Ovary (tissue), 9 donors: ENCODE data around the gene CACNA1A. TPM values are rescaled to one million over a fixed set of nuclear protein-coding genes. Genes with fewer than 3 reads are reported as not detected.
"Not testable (repeated sequence)": the region's sequence is repeated elsewhere in the genome, so short reads cannot be mapped to it uniquely, and the experiment has no call there.

ENCODE experiments used
- DNase-seq, 5 donors: peaks; one replicate each; pipeline ENCODE4 v3.0.0-alpha.2; 2019 to 2020
- H3K27ac ChIP-seq, 2 donors: fragments of 200-600 bp; one replicate each; pipeline versions ENCODE4 v1.5.1 to v1.8.0; 2019 to 2022
- H3K27me3 ChIP-seq: fragments of 200-600 bp; one replicate; pipeline ENCODE4 v1.8.0; 2022
- H3K36me3 ChIP-seq: fragments of 200-600 bp; sonication (generic); one replicate; pipeline ENCODE4 v1.5.1; 2019
- H3K4me1 ChIP-seq: one replicate; pipeline ENCODE4 v1.8.1; 2013; ENCODE audit warnings: mild to moderate bottlenecking, moderate library complexity; ENCODE audit not compliant: insufficient read depth
- H3K4me3 ChIP-seq: fragments of 200-600 bp; sonication (generic); one replicate; pipeline ENCODE4 v1.5.1; 2017
- H3K9me3 ChIP-seq, 2 donors: fragments of 200-600 bp in 1 of 2; sonication (generic) in 1 of 2; one replicate each; pipeline versions ENCODE4 v1.5.1 to v1.8.1; 2013 to 2019; ENCODE audit warnings: mild to moderate bottlenecking in 1 of 2, moderate library complexity in 1 of 2
- EP300 ChIP-seq: sonication (generic); formaldehyde crosslinking; IDR thresholded peaks from one replicate; pipeline ENCODE4 v1.6.1; 2017; ENCODE audit warnings: antibody characterized with exemption
- POLR2A ChIP-seq: fragments of 450-650 bp; IDR thresholded peaks from one replicate; pipeline ENCODE4 v1.6.1; 2017; ENCODE audit warnings: antibody characterized with exemption, mild to moderate bottlenecking, moderate library complexity
- WGBS, 3 donors: extraction: QIAGEN DNeasy Blood & Tissue Kit in 1 of 3; methylation state at CpG; one replicate each; pipeline versions ENCODE4 v1.1.5 to v1.1.7; 2013 to 2017; 5-methylcytosine and 5-hydroxymethylcytosine counted together
- intact Hi-C, 4 donors: fragments of 100-400 bp; cut with DNase I; formaldehyde crosslinking; loops; one replicate each; pipeline versions ENCODE4 v1.11.0 to v1.15.1; 2022 to 2023
- polyA plus RNA-seq, 2 donors: library from polyadenylated mRNA; stranded (reverse); fragments of 200-250 nt in 1 of 2; fragments of 350-450 nt in 1 of 2; fragmentation: Illumina TruSeq in 1 of 2; extraction: RNeasy Lipid Tissue Mini Kit (QIAGEN cat#74804) in 1 of 2; gene quantifications; one replicate each; pipeline ENCODE4 v1.2.3, GENCODE V29; 2013 to 2014
- total RNA-seq, 7 donors: library from RNA; depleted of rRNA in 2 of 7; stranded (reverse); fragments of >200 nt in 2 of 7; fragmentation: NEBNext Ultra II Directional in 3 of 7; extraction: Animal tissue kit (Norgen Biotek cat#: 25700) in 3 of 7; gene quantifications; one replicate each; pipeline versions ENCODE4 v1.1.0 to v1.2.4, GENCODE V29; 2016 to 2023
- TF ChIP-seq, protein P1 (sequence below), 3 donors: fragments of 450-650 bp in 2 of 3; fragments of 200-600 bp in 1 of 3; IDR thresholded peaks; one replicate each; pipeline versions ENCODE4 v1.5.1 to v1.8.0; 2016 to 2022; ENCODE audit warnings: antibody characterized with exemption in 3 of 3, mild to moderate bottlenecking in 1 of 3
- donor health status: DM: no; HTN: no; CAD: no; lungs with moderate emphysema.
- donor health status: DM: no; HTN: no; CAD: no.
- donor health status: Bipolar disorder and iron deficiency.
- donor health status: DM: yes; HTN: yes; CAD: no.
- donor health status: DM: no; HTN: no; CAD: no.
- donor health status: DM: yes; HTN: yes; CAD: no.

The CACNA1A gene
- total and polyA plus RNA-seq, 9 donors, result 0.60 to 3.3 (median 1.6) TPM

DNA sequence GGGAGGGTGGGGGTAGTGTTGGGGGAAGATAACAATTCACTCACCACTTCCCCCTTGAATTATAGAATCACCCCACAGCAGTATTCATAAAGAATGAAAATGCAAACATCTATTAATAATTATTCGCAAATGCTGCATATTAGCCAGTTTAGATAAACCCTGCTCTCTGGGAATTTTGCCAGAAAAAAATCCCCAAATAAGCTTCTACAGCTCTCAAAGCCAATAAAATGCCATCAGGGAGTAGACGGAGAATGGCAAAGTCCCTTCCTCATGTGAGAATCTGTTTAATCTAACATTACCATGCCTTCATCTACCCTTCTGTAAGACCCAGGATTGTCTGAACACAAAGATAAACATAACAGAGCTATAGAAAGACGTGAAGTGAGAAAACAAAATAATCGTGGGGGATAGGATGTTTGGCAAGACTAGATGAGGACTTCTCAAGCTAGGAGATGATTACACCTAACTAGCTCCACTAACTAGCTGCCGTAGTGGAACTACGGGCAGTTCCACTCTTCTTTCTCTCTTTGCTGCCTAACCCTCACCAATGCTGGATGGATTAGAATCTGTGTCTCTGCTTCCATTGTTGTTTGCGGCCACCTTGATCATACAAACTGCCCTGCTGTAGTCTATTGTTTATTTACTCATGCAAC lies 32.4 kb upstream of the CACNA1A start:
- H3K36me3 ChIP-seq, result no peaks in the 10 kb centered on the region
- WGBS, 3 donors, result 52 to 60% (median 55%) methylated on average over 7 of the region's 7 CpGs
- no peak for DNase-seq
- H3K27ac ChIP-seq, result no peak overlapping the region
- intact Hi-C loops, result loop anchor here in 1 of 4 donors (5.0 kb wide), 1 partner anchor 1439 kb away; the partner anchor contains the start of gene SLC1A6
- H3K4me3 ChIP-seq, result no peak overlapping the region
- H3K27me3 ChIP-seq, result no peaks in the 10 kb centered on the region
- TF ChIP-seq POLR2A, result no peak
- TF ChIP-seq, protein P1, sequence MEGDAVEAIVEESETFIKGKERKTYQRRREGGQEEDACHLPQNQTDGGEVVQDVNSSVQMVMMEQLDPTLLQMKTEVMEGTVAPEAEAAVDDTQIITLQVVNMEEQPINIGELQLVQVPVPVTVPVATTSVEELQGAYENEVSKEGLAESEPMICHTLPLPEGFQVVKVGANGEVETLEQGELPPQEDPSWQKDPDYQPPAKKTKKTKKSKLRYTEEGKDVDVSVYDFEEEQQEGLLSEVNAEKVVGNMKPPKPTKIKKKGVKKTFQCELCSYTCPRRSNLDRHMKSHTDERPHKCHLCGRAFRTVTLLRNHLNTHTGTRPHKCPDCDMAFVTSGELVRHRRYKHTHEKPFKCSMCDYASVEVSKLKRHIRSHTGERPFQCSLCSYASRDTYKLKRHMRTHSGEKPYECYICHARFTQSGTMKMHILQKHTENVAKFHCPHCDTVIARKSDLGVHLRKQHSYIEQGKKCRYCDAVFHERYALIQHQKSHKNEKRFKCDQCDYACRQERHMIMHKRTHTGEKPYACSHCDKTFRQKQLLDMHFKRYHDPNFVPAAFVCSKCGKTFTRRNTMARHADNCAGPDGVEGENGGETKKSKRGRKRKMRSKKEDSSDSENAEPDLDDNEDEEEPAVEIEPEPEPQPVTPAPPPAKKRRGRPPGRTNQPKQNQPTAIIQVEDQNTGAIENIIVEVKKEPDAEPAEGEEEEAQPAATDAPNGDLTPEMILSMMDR (IDR thresholded peaks at IDR 0.05), result no peak
- H3K9me3 ChIP-seq, result peaks cover 0 to 5% of the 10 kb centered on the region in 2 donors
- no peaks in the 10 kb centered on the region for H3K4me1 ChIP-seq

DNA sequence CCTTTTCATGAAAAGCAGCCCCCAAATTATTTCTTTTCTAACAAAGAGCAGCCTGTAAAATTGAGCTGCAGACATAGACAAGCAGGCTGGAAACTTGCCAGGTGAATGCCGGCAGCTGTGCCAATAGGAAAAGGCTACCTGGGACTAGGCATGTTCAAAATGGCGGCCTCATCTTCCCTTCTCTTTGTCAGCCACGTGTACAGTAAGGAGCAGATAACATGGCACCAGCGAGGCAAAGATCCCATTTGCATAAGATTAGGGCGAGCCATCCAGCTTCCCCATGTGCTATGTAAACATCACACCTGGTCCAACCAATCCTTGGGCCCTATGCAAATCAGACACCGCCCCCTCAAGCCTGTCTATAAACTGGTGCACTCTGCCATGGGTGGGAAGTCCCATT lies 31.2 kb upstream of the CACNA1A start:
- H3K4me3 ChIP-seq, result no peak overlapping the region
- no peaks in the 10 kb centered on the region for H3K4me1 ChIP-seq
- no peak for TF ChIP-seq EP300
- TF ChIP-seq POLR2A, result no peak
- TF ChIP-seq, protein P1 (IDR thresholded peaks at IDR 0.05), result no peak
- H3K9me3 ChIP-seq, result no peaks in the 10 kb centered on the region
- intact Hi-C loops, result loop anchor here in 1 of 4 donors (5.0 kb wide), 1 partner anchor 1440 kb away; the partner anchor contains the start of gene SLC1A6
- 42 to 47% (median 44%) methylated on average over 6 of the region's 6 CpGs for WGBS, 3 donors
- H3K27me3 ChIP-seq, result no peaks in the 10 kb centered on the region
- H3K27ac ChIP-seq, result no peak overlapping the region
- H3K36me3 ChIP-seq, result no peaks in the 10 kb centered on the region
- no peak for DNase-seq

DNA sequence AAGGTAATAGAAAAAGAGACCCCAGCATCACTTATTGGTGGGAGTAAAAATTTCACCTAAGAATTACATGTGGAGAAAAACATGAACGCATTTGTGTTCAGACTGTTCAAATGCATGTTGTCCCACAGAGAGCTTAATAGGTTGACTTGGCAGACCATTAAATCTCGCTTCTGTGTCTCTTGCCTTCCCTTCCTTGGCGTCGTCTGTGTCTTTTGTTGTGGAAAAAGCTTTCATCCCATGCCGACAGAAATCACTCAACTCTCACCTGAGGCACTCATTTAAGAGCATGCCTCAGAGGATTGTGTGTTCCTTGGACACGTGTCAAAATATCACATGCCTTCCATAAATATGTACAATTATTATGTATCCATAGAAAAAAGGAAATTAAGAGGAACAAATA lies 24.4 kb upstream of the CACNA1A start:
- no peaks in the 10 kb centered on the region for H3K36me3 ChIP-seq
- H3K4me1 ChIP-seq, result no peaks in the 10 kb centered on the region
- no peak overlapping the region for H3K4me3 ChIP-seq
- no peaks in the 10 kb centered on the region for H3K27me3 ChIP-seq
- WGBS, 3 donors, result 24 to 28% (median 25%) methylated on average over 6 of the region's 6 CpGs
- no peaks in the 10 kb centered on the region for H3K9me3 ChIP-seq
- intact Hi-C loops, result no loop called here
- TF ChIP-seq POLR2A (no peak), EP300 (no peak)
- TF ChIP-seq, protein P1 (IDR thresholded peaks at IDR 0.05), result no peak
- DNase-seq, result no peak
- no peak overlapping the region for H3K27ac ChIP-seq

DNA sequence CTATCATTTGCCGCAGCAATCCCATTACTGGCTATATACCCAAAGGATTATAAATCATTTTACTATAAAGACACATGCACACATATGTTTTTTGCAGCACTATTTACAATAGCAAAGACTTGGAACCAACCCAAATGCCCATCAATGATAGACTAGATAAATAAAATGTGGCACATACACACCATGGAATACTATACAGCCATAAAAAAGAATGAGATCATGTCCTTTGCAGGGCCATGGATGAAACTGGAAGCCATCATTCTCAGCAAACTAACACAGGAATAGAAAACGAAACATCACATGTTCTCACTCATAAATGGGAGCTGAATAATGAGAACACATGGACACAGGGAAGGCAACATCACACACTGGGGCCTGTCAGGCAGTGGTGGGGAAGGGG lies 23.4 kb upstream of the CACNA1A start:
- H3K27me3 ChIP-seq, DNase-seq, H3K4me3 ChIP-seq, H3K4me1 ChIP-seq, H3K9me3 ChIP-seq, intact Hi-C loops, H3K27ac ChIP-seq, H3K36me3 ChIP-seq: not testable (repeated sequence)
- WGBS, 3 donors, result 68 to 85% (median 69%) methylated on average over 2 of the region's 2 CpGs

DNA sequence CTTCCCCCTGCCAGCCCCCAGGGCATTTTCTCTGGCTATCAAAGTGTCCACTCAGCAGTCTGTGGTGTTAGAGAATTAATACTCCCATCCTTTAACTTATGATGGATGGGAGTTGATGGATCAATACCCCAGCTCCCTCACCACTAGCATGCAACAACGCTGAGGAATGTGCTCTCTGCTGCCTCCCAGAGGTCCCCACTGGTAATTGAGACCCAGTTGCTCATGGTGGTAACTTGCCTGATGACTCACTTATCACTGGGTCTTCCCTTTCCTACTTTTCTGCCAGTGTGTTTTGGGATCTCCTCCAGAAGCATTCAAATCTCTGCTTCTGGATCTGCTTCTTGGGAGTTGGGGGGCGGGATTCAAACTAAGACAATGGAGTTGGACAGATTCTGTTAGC lies 20.3 kb upstream of the CACNA1A start:
- intact Hi-C loops, result no loop called here
- DNase-seq, result no peak
- Histone ChIP-seq H3K4me3 (no peak overlapping the region), H3K4me1 (no peaks in the 10 kb centered on the region), H3K9me3 (no peaks in the 10 kb centered on the region), H3K36me3 (no peaks in the 10 kb centered on the region), H3K27ac (no peak overlapping the region), H3K27me3 (no peaks in the 10 kb centered on the region)
- WGBS, 3 donors, result 4 to 12% (median 5%) methylated on average over 2 of the region's 2 CpGs
- TF ChIP-seq EP300, result no peak
- no peak for TF ChIP-seq POLR2A
- TF ChIP-seq, protein P1 (IDR thresholded peaks at IDR 0.05), result no peak
